Urinary bladder (tissue), 4 donors: Measurements from ENCODE around the gene TIE1. TPM values are rescaled to one million over a fixed set of nuclear protein-coding genes. Genes with fewer than 3 reads are reported as not detected.

ENCODE experiments used
- DNase-seq: peaks from one replicate; pipeline ENCODE4 v3.0.0-alpha.2; 2015; ENCODE audit errors: extremely low spot score
- H3K27ac ChIP-seq: one replicate; pipeline ENCODE4 v1.5.1; 2013; ENCODE audit warnings: low read depth, mild to moderate bottlenecking, moderate library complexity
- H3K36me3 ChIP-seq: one replicate; pipeline ENCODE4 v1.6.1; 2013; ENCODE audit warnings: mild to moderate bottlenecking, moderate library complexity; ENCODE audit not compliant: insufficient read depth
- H3K4me1 ChIP-seq: one replicate; pipeline ENCODE4 v1.6.1; 2013; ENCODE audit warnings: mild to moderate bottlenecking, moderate library complexity; ENCODE audit not compliant: insufficient read depth
- H3K4me3 ChIP-seq: one replicate; pipeline ENCODE4 v1.5.1; 2013; ENCODE audit warnings: low read depth, low read length
- WGBS: extraction: QIAGEN DNeasy Blood & Tissue Kit; methylation state at CpG from one replicate; pipeline ENCODE4 v1.1.7; 2013; 5-methylcytosine and 5-hydroxymethylcytosine counted together
- polyA plus RNA-seq: library from polyadenylated mRNA; stranded (reverse); fragments of 200-250 nt; gene quantifications from one replicate; pipeline ENCODE4 v1.2.3, GENCODE V29; 2013
- total RNA-seq: library from RNA; depleted of rRNA; stranded (reverse); fragments of >200 nt; gene quantifications from one replicate; pipeline ENCODE4 v1.2.3, GENCODE V29; 2014
- donor health status: healthy with polysubstance abuse.
- donor health status: healthy.

Gene TIE1
- total and polyA plus RNA-seq, 2 donors: 35.2 to 38.5 TPM

DNA sequence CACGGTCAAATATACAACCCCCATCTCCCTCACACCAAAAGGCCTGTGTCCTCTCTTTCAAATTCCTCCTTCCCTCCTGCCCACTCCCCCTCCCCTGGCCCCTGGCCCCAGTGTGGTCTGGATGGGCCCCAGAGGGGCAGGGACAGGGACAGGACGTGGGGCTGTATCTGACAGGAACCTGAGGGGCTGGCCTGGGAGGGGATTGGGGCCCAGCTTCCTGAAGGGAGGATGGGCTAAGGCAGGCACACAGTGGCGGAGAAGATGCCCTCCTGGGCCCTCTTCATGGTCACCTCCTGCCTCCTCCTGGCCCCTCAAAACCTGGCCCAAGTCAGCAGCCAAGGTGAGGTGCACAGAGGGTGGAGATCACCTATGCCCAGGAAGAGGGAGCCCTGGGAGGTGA, 36.8 kb downstream of the TIE1 start, which contains the start of gene MPL:
Gene MPL (plus strand): TSS at position 231 of the 400 bp plus-strand sequence. CDS start 31 bp downstream, at position 262.
- no peak within 1 kb of the TSS for H3K4me3 ChIP-seq
- no peaks in the 10 kb centered on the region for H3K36me3 ChIP-seq
- WGBS: 75% methylated on average over 3 of the region's 3 CpGs
- no peak for DNase-seq
- no peaks in the 10 kb centered on the region for H3K4me1 ChIP-seq
- no peak within 1 kb of the TSS for H3K27ac ChIP-seq

GRCh38 chr1:43338001-43338400, 37.2 kb downstream of the TIE1 start:
- no peak overlapping the region for H3K27ac ChIP-seq
- H3K4me3 ChIP-seq: no peak overlapping the region
- no peak for DNase-seq
- H3K36me3 ChIP-seq: no peaks in the 10 kb centered on the region
- 78% methylated on average over 5 of the region's 5 CpGs for WGBS
- no peaks in the 10 kb centered on the region for H3K4me1 ChIP-seq

DNA sequence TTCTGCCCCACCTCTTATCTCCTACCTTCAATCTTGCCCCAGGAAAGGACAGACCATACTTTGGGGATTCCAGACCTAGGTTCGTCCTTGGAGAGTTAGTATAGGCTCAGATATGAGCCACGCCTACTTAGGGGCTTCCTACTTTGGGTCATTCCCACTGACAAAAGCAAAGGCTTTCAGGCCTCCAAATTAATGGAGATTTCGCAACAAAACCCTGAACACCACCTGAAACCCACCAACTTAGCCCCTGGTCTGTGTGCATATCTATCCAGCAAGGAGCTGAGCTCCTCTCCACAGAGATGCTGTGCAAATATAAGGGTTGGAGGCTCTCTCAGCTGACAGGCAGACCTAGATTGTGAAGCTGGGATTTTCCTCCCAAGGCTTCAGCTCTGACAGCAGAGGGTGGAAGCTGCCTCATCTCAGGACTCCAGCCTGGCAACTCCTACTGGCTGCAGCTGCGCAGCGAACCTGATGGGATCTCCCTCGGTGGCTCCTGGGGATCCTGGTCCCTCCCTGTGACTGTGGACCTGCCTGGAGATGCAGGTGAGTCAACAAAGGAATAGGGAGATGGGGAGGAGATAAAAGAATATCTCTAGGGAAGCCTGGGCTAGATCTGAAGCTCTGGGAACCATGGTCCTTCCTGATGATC, 38.9 kb downstream of the TIE1 start:
- Histone ChIP-seq H3K4me3 (no peak overlapping the region), H3K4me1 (no peaks in the 10 kb centered on the region), H3K36me3 (no peaks in the 10 kb centered on the region), H3K27ac (no peak overlapping the region)
- 91% methylated on average over 6 of the region's 6 CpGs for WGBS
- no peak for DNase-seq

GRCh38 chr1:43340559-43340958, 39.8 kb downstream of the TIE1 start:
- H3K4me3 ChIP-seq: no peak overlapping the region
- no peaks in the 10 kb centered on the region for H3K36me3 ChIP-seq
- 63% methylated on average over 1 of the region's 1 CpG for WGBS
- no peak for DNase-seq
- no peak overlapping the region for H3K27ac ChIP-seq
- no peaks in the 10 kb centered on the region for H3K4me1 ChIP-seq

DNA sequence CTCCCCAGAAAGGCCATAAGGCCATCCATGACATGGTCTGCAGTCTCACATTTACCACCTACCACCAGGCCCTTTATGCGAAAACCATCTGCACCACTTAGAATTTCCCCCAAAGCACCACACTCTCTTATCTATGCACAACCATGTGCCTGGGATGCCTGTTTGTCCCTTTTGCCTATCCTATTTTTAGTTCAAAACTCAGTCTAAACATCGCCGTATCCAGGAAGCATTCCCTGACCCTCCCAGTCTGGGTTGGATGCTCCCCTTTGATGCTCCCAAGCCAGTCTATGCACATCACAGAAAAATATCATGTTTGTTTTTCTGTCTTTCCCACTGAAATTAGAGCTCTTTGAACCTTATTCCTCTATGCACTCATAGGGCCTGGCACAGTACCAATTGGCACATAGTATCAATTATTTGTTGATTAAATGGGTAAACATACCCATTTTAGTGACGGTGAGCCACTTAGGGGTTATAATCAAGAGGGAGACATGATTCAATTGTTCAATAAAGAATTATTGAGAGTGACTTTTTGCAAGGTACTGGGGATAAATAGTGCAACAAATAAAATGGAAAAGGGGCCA, 43.6 kb downstream of the TIE1 start:
- WGBS: 48% methylated on average over 4 of the region's 4 CpGs
- H3K4me3 ChIP-seq: no peak overlapping the region
- H3K36me3 ChIP-seq: no peaks in the 10 kb centered on the region
- DNase-seq: no peak
- H3K27ac ChIP-seq: no peak overlapping the region
- no peaks in the 10 kb centered on the region for H3K4me1 ChIP-seq

GRCh38 chr1:43345120-43345519, 44.3 kb downstream of the TIE1 start:
- H3K4me3 ChIP-seq: no peak overlapping the region
- DNase-seq: no peak
- no peaks in the 10 kb centered on the region for H3K4me1 ChIP-seq
- H3K27ac ChIP-seq: no peak overlapping the region
- 59% methylated on average over 3 of the region's 3 CpGs for WGBS
- no peaks in the 10 kb centered on the region for H3K36me3 ChIP-seq

- WGBS: 91% methylated on average over 5 of the region's 5 CpGs
- no peaks in the 10 kb centered on the region for H3K36me3 ChIP-seq
- no peak overlapping the region for H3K27ac ChIP-seq
- no peak overlapping the region for H3K4me3 ChIP-seq
- DNase-seq: no peak
- H3K4me1 ChIP-seq: no peaks in the 10 kb centered on the region
Measured at GRCh38 chr1:43346636-43347035, 45.9 kb downstream of the TIE1 start.

DNA sequence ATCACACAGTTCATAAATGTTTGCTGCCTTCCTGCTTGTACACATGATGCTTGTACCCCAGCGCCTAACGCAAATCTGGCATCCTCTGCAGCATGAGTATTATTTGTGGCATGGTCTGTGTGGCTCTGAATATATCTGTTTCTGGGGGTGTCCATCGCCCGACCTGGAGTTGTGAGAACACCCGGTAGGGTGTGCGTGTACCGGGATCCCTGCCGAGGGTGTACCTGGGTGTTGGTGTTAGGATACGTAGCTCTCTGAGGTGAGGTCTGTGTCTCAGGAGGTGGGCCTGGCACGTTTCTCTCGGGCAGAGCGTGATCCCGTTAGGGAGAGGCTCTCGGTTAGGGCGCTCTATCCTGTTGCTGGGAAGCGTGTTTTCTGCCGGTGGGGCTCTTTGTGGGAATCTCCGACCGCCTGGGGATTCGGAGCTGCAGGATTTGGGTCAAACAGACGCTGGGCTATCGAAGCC, 47.6 kb downstream of the TIE1 start:
- H3K36me3 ChIP-seq: no peaks in the 10 kb centered on the region
- H3K4me3 ChIP-seq: peak overlapping the region; percentile 56
- DNase-seq: no peak
- WGBS: 17% methylated on average over 22 of the region's 22 CpGs
- no peaks in the 10 kb centered on the region for H3K4me1 ChIP-seq
- H3K27ac ChIP-seq: peak overlapping the region; percentile 89

- DNase-seq: no peak
- Histone ChIP-seq H3K4me3 (peak overlapping the region; percentile 56), H3K27ac (peak overlapping the region; percentile 89), H3K4me1 (no peaks in the 10 kb centered on the region), H3K36me3 (no peaks in the 10 kb centered on the region)
- WGBS: 8% methylated on average over 72 of the region's 72 CpGs
Measured at GRCh38 chr1:43348809-43349593, 48.2 kb downstream of the TIE1 start.

DNA sequence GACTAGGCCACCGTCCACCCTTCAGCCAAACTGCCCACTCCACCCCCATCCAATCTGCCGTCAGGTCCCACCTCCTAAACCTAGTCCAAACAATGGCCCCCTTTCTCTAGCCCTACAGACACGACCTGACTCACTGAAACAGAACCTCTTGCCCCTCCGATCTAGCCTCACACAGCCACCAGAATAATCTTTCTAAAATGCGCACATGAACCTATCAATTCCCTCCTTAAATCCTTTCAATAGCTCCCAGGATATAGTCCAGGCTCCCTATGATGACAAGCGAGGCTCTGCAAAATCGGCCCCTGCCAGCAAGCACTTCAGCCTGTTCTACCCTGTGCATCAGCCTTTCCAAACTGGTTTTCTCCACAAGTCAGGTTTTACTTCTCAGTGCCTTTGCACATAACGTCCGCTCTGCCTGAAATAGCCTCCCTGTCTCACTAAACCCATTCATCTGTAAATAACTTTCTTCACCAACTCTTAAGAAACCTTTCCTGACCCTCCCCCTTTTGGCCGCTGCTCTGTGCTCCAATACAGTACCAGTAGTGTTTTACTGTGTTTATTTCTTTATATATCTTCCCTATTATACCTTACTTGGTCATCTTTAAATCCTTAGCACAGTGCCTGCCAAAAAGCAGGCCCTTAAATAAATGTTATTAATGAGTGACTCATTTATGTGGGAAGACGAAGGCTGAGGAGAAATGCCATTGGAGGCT, 49.0 kb downstream of the TIE1 start:
- no peak for DNase-seq

GRCh38 chr1:43350976-43351375, 50.2 kb downstream of the TIE1 start:
- Histone ChIP-seq H3K27ac (no peak overlapping the region), H3K36me3 (no peaks in the 10 kb centered on the region), H3K4me3 (no peak overlapping the region), H3K4me1 (no peaks in the 10 kb centered on the region)
- no peak for DNase-seq
- WGBS: 85% methylated on average over 1 of the region's 1 CpG

More for the DNA sequence above, 49.0 kb downstream of the TIE1 start:
- Histone ChIP-seq H3K27ac (peak overlapping the region; percentile 89), H3K4me3 (no peak overlapping the region), H3K36me3 (no peaks in the 10 kb centered on the region), H3K4me1 (no peaks in the 10 kb centered on the region)
- WGBS: 26% methylated on average over 11 of the region's 11 CpGs

DNA sequence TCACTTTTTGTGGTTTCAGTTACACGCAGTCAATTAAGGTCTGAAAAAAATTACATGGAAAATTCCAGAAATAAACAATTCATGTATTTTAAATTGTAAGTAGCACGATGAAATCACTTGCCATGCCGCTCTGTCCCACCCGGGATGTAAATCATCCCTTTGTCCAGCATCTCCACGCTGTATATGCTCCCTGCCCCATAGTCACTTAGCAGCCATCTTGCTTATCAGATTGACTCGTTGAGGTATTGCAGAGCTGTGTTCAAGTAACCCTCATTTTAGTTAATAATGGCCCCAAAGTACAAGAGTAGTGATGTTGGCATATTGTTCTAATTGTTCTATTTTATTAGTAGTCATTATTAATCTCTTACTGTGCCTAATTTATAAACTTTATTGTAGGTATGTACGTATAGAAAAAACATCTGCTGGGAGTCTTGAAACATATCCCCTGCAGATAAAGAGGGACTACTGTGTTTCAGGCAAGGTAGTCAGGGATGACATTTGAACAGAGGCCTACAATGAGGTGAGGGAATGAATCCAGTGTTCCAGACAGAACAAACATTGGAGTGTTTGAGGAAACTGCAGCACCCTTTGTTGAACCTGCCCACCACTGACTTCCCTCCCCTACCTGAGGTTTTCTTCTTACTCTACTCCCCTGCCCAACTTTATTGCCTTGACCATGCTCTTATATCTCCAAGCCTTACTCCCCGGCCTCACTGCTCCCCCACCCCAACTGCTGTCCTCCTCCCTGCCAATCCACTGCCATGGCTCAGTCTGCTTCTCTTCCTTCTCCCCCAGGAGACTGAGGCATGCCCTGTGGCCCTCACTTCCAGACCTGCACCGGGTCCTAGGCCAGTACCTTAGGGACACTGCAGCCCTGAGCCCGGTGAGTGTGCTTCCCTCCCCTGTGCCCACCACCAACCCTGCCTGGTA, 50.9 kb downstream of the TIE1 start:
- DNase-seq: no peak
- no peaks in the 10 kb centered on the region for H3K36me3 ChIP-seq
- H3K4me3 ChIP-seq: no peak overlapping the region
- 84% methylated on average over 10 of the region's 10 CpGs for WGBS
- no peak overlapping the region for H3K27ac ChIP-seq
- no peaks in the 10 kb centered on the region for H3K4me1 ChIP-seq

GRCh38 chr1:43352351-43352705, 51.5 kb downstream of the TIE1 start:
- no peaks in the 10 kb centered on the region for H3K36me3 ChIP-seq
- no peak for DNase-seq
- no peaks in the 10 kb centered on the region for H3K4me1 ChIP-seq
- H3K4me3 ChIP-seq: no peak overlapping the region
- H3K27ac ChIP-seq: no peak overlapping the region
- WGBS: 91% methylated on average over 2 of the region's 2 CpGs
